CD14-positive monocyte (primary cell): Measurements from ENCODE around the gene RRP9. TPM values are rescaled to one million over a fixed set of nuclear protein-coding genes. Genes with fewer than 3 reads are reported as not detected.

ENCODE experiments used
- DNase-seq, 3 donors: peaks; one replicate each; pipeline ENCODE4 v3.0.0-alpha.2; 2011 to 2022
- H2AFZ ChIP-seq: 2 replicates; pipeline ENCODE4 v1.6.0; 2012; ENCODE audit warnings: mild to moderate bottlenecking, low read depth, low read length, inconsistent platforms; ENCODE audit not compliant: insufficient read depth, poor library complexity, severe bottlenecking
- H3K27ac ChIP-seq, 2 donors: 1 replicate in 1 of 2; 2 replicates in 1 of 2; pipeline ENCODE4 v1.5.1; 2012 to 2013; ENCODE audit warnings: low read length in 2 of 2, control low read depth in 1 of 2, inconsistent platforms in 1 of 2, low read depth in 1 of 2, mild to moderate bottlenecking in 1 of 2
- H3K27me3 ChIP-seq, 2 donors: one replicate each; pipeline versions ENCODE4 v1.6.0 to v1.6.1; 2011 to 2013; ENCODE audit warnings: low read length in 2 of 2; ENCODE audit not compliant: control insufficient read depth in 2 of 2, insufficient read depth in 2 of 2
- H3K36me3 ChIP-seq, 2 donors: replicated peaks in 1 of 2; 1 replicate in 1 of 2; 2 replicates in 1 of 2; pipeline versions ENCODE4 v1.5.1 to v1.6.1; 2012 to 2013; ENCODE audit warnings: low read length in 2 of 2, control low read depth in 1 of 2, inconsistent platforms in 1 of 2, mild to moderate bottlenecking in 1 of 2; ENCODE audit not compliant: insufficient read depth in 2 of 2, control insufficient read depth in 1 of 2
- H3K4me1 ChIP-seq, 2 donors: 1 replicate in 1 of 2; 2 replicates in 1 of 2; pipeline versions ENCODE4 v1.5.1 to v1.6.1; 2012 to 2013; ENCODE audit warnings: low read length in 2 of 2, control low read depth in 1 of 2, inconsistent platforms in 1 of 2, mild to moderate bottlenecking in 1 of 2, moderate library complexity in 1 of 2; ENCODE audit not compliant: insufficient read depth in 2 of 2, control insufficient read depth in 1 of 2
- H3K4me2 ChIP-seq: replicated peaks from 2 replicates; pipeline ENCODE3; 2012; ENCODE audit warnings: low read length, moderate library complexity, mild to moderate bottlenecking; ENCODE audit not compliant: poor library complexity, severe bottlenecking; ENCODE audit errors: extremely low read depth
- H3K4me3 ChIP-seq, 3 experiments: fragments of 200-600 bp in 1 of 3; sonication (generic) in 1 of 3; replicated peaks in 1 of 3; 1 replicate in 2 of 3; 2 replicates in 1 of 3; pipeline ENCODE4 v1.5.1; 2011 to 2013; ENCODE audit warnings: low read length in 3 of 3, mild to moderate bottlenecking in 3 of 3, control low read depth in 2 of 3, low read depth in 2 of 3, inconsistent platforms in 1 of 3, moderate library complexity in 1 of 3
- H3K79me2 ChIP-seq: 2 replicates; pipeline ENCODE4 v1.6.0; 2012; ENCODE audit warnings: mild to moderate bottlenecking, control low read depth, inconsistent platforms, low read length, moderate library complexity; ENCODE audit not compliant: insufficient read depth
- H3K9ac ChIP-seq: 2 replicates; pipeline ENCODE4 v1.6.0; 2017; ENCODE audit warnings: low read length, mild to moderate bottlenecking; ENCODE audit not compliant: insufficient read depth, poor library complexity, severe bottlenecking
- H3K9me3 ChIP-seq, 2 donors: replicated peaks in 1 of 2; 1 replicate in 1 of 2; 2 replicates in 1 of 2; pipeline versions ENCODE4 v1.5.1 to v1.6.1; 2012 to 2013; ENCODE audit warnings: low read length in 2 of 2, control low read depth in 1 of 2; ENCODE audit not compliant: control insufficient read depth in 1 of 2, insufficient read depth in 1 of 2
- H4K20me1 ChIP-seq: 2 replicates; pipeline ENCODE4 v1.6.0; 2012; ENCODE audit warnings: mild to moderate bottlenecking, low read length, control low read depth, moderate library complexity; ENCODE audit not compliant: insufficient read depth
- H3K27ac Mint-ChIP-seq, 7 donors: one replicate each; pipeline ENCODE4 v1.8.0; 2020; ENCODE audit warnings: mild to moderate bottlenecking in 7 of 7, mixed read lengths in 7 of 7, moderate library complexity in 6 of 7, inconsistent platforms in 2 of 7
- H3K27me3 Mint-ChIP-seq, 3 donors: one replicate each; pipeline ENCODE4 v1.8.0; 2021 to 2022; ENCODE audit warnings: low read depth in 3 of 3, mild to moderate bottlenecking in 3 of 3, mixed read lengths in 3 of 3, moderate library complexity in 3 of 3, inconsistent platforms in 1 of 3
- H3K36me3 Mint-ChIP-seq, 2 donors: one replicate each; pipeline ENCODE4 v1.8.0; 2020; ENCODE audit warnings: mixed read lengths in 2 of 2, inconsistent platforms in 1 of 2, mild to moderate bottlenecking in 1 of 2
- H3K4me1 Mint-ChIP-seq: one replicate; pipeline ENCODE4 v1.8.0; 2020; ENCODE audit warnings: mild to moderate bottlenecking, mixed read lengths
- H3K4me3 Mint-ChIP-seq, 2 donors: one replicate each; pipeline ENCODE4 v1.8.0; 2020; ENCODE audit warnings: mild to moderate bottlenecking in 2 of 2, mixed read lengths in 2 of 2, moderate library complexity in 1 of 2
- H3K9me3 Mint-ChIP-seq, 7 donors: one replicate each; pipeline ENCODE4 v1.8.0; 2020 to 2022; ENCODE audit warnings: mixed read lengths in 7 of 7, mild to moderate bottlenecking in 6 of 7, moderate library complexity in 6 of 7, inconsistent platforms in 2 of 7
- CTCF ChIP-seq: fragments of 200-600 bp; IDR thresholded peaks from one replicate; pipeline ENCODE4 v1.8.0; 2022; ENCODE audit warnings: antibody characterized with exemption, mild to moderate bottlenecking
- WGBS: methylation state at CpG from one replicate; pipeline ENCODE4 v1.1.5; 2013; ENCODE audit warnings: missing lambda C conversion rate; ENCODE audit not compliant: insufficient coverage; 5-methylcytosine and 5-hydroxymethylcytosine counted together
- intact Hi-C, 2 donors: fragments of 100-400 bp; cut with micrococcal nuclease; formaldehyde crosslinking; loops; one replicate each; pipeline versions ENCODE4 v1.15.0 to v1.15.1; 2023
- polyA plus RNA-seq, 3 donors: library from polyadenylated mRNA; depleted of rRNA in 1 of 3; unstranded in 2 of 3; stranded (reverse) in 1 of 3; fragments of 300-500 nt in 2 of 3; fragments of >200 nt in 1 of 3; fragmentation: Illumina TruSeq in 2 of 3; gene quantifications; 1 replicate in 2 of 3; 2 replicates in 1 of 3; pipeline ENCODE4 v1.2.3, GENCODE V29; 2012 to 2021

RRP9 gene
- polyA plus RNA-seq, 3 donors: 6.7 to 10.4 (median 9.9) TPM

GRCh38 chr3:51960386-51960785 lies 18.7 kb upstream of the RRP9 start:
- Histone ChIP-seq H3K4me3 (no peak overlapping the region), H3K36me3 (no peaks in the 10 kb centered on the region), H3K9ac (no peak overlapping the region), H3K79me2 (no peaks in the 10 kb centered on the region), H3K4me1 (peaks cover 19 to 25% of the 10 kb centered on the region in 2 donors), H3K27ac (no peak overlapping the region), H3K9me3 (no peaks in the 10 kb centered on the region), H4K20me1 (no peaks in the 10 kb centered on the region), H3K4me2 (no peak overlapping the region), H2AFZ (no peak overlapping the region), H3K27me3 (peaks cover 2 to 37% of the 10 kb centered on the region in 2 donors)
- Mint-ChIP-seq H3K9me3 (peaks cover 0 to 2% (median 0%) of the 10 kb centered on the region in 7 donors), H3K27me3 (peaks cover 23 to 59% (median 25%) of the 10 kb centered on the region in 3 donors), H3K36me3 (peaks cover 0 to 5% of the 10 kb centered on the region in 2 donors), H3K4me1 (peaks cover 15% of the 10 kb centered on the region), H3K4me3 (peak overlapping the region in 1 of 2 donors; percentile 21), H3K27ac (no peak overlapping the region)
- 65% methylated on average over 4 of the region's 10 CpGs for WGBS
- DNase-seq: no peak
- no peak for TF ChIP-seq CTCF
- intact Hi-C loops: no loop called here

DNA sequence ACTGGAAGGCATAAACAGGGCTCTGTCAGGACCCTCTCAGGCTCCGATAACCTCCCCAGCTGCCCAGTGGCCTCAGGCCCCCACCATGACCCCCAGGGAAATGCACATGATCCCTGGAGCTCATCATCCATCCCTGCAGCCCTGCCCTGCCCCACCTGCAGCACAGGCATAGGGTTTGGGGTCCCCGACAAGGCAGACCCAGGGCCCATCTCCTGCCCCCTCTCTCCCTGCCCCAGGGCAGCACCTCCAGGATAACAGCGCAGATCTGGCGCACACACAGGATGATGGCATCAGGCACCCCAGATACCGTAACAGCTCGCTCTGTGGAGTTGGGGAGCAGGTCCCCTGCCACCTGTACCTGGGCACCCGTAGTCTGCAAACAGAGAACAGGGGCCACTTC lies 17.9 kb upstream of the RRP9 start:
- no peak overlapping the region for H3K4me3 ChIP-seq
- H3K4me2 ChIP-seq: no peak overlapping the region
- no peaks in the 10 kb centered on the region for H3K36me3 ChIP-seq
- H2AFZ ChIP-seq: no peak overlapping the region
- no peak for DNase-seq
- no peak overlapping the region for H3K9ac ChIP-seq
- no peaks in the 10 kb centered on the region for H3K9me3 ChIP-seq
- no peaks in the 10 kb centered on the region for H3K79me2 ChIP-seq
- no peak overlapping the region for H3K27ac ChIP-seq
- peaks cover 2 to 40% of the 10 kb centered on the region in 2 donors for H3K27me3 ChIP-seq
- TF ChIP-seq CTCF: no peak
- H3K4me1 Mint-ChIP-seq: peaks cover 22% of the 10 kb centered on the region
- H4K20me1 ChIP-seq: no peaks in the 10 kb centered on the region
- peaks cover 0 to under 1% of the 10 kb centered on the region in 2 donors for H3K36me3 Mint-ChIP-seq
- H3K27ac Mint-ChIP-seq: no peak overlapping the region
- H3K4me3 Mint-ChIP-seq: no peak overlapping the region
- intact Hi-C loops: no loop called here
- H3K27me3 Mint-ChIP-seq: peaks cover 22 to 55% (median 22%) of the 10 kb centered on the region in 3 donors
- H3K9me3 Mint-ChIP-seq: peaks cover 0 to 4% (median 0%) of the 10 kb centered on the region in 7 donors
- WGBS: 100% methylated on average over 7 of the region's 7 CpGs
- peaks cover 26 to 33% of the 10 kb centered on the region in 2 donors for H3K4me1 ChIP-seq
